HepG2 (cell line): ENCODE results near the gene TTC31. TPM values are rescaled to one million over a fixed set of nuclear protein-coding genes. Genes with fewer than 3 reads are reported as not detected.

Experiments used
- ELF4 ChIP-seq: sonication (generic); formaldehyde crosslinking; IDR thresholded peaks from 2 replicates; pipeline ENCODE4 v1.5.0; 2020; ENCODE audit warnings: missing genetic modification reagents, mild to moderate bottlenecking, moderate library complexity, borderline replicate concordance
- EP300 ChIP-seq, 3 experiments: sonication (generic) in 1 of 3; formaldehyde crosslinking in 1 of 3; IDR thresholded peaks; 2 replicates each; pipeline versions ENCODE4 v1.5.1 to v1.6.1; 2011 to 2020; ENCODE audit warnings: low read depth in 2 of 3, low read length in 2 of 3, borderline replicate concordance in 1 of 3, improper control_type of control experiment in 1 of 3, mild to moderate bottlenecking in 1 of 3, missing genetic modification reagents in 1 of 3, moderate library complexity in 1 of 3
- ESRRA ChIP-seq: sonication (generic); formaldehyde crosslinking; IDR thresholded peaks from 2 replicates; pipeline ENCODE4 v1.5.1; 2020; ENCODE audit warnings: mild to moderate bottlenecking, low read depth, missing genetic modification reagents
- GATAD2A ChIP-seq: IDR thresholded peaks from 2 replicates; pipeline ENCODE4 v1.6.1; 2016
- ISX ChIP-seq: sonication (generic); formaldehyde crosslinking; conservative IDR thresholded peaks from 2 replicates; pipeline ENCODE4 v1.5.0; 2020; ENCODE audit warnings: missing genetic modification reagents
- MEF2D ChIP-seq: sonication (generic); formaldehyde crosslinking; IDR thresholded peaks from 2 replicates; pipeline ENCODE4 v1.5.1; 2020; ENCODE audit warnings: mild to moderate bottlenecking, missing genetic modification reagents
- MEIS1 ChIP-seq: sonication (generic); formaldehyde crosslinking; IDR thresholded peaks from 2 replicates; pipeline ENCODE4 v1.9.0; 2021; ENCODE audit warnings: mild to moderate bottlenecking, missing genetic modification reagents, moderate library complexity, borderline replicate concordance
- MTA3 ChIP-seq: sonication (generic); formaldehyde crosslinking; IDR thresholded peaks from 2 replicates; pipeline ENCODE4 v1.4.0; 2020; ENCODE audit warnings: missing genetic modification reagents
- PAWR ChIP-seq: sonication (generic); formaldehyde crosslinking; IDR thresholded peaks from 2 replicates; pipeline ENCODE4 v1.4.0; 2020; ENCODE audit warnings: missing genetic modification reagents, mild to moderate bottlenecking, borderline replicate concordance
- RFX3 ChIP-seq: IDR thresholded peaks from 2 replicates; pipeline ENCODE4 v1.6.1; 2016; ENCODE audit warnings: missing biosample characterization, missing genetic modification reagents
- SP5 ChIP-seq: IDR thresholded peaks from 2 replicates; pipeline ENCODE4 v1.6.1; 2016; ENCODE audit warnings: low read depth, borderline replicate concordance
- ZFP37 ChIP-seq: sonication (generic); formaldehyde crosslinking; IDR thresholded peaks from 2 replicates; pipeline ENCODE4 v1.4.0; 2020; ENCODE audit warnings: missing genetic modification reagents, borderline replicate concordance
- ZNF124 ChIP-seq: sonication (generic); formaldehyde crosslinking; IDR thresholded peaks from 2 replicates; pipeline ENCODE4 v1.4.0; 2020; ENCODE audit warnings: missing genetic modification reagents
- ZNF232 ChIP-seq: sonication (generic); formaldehyde crosslinking; IDR thresholded peaks from 2 replicates; pipeline ENCODE4 v1.4.0; 2020; ENCODE audit warnings: missing genetic modification reagents, borderline replicate concordance
- ZNF317 ChIP-seq: sonication (generic); formaldehyde crosslinking; IDR thresholded peaks from 2 replicates; pipeline ENCODE4 v1.5.0; 2020; ENCODE audit warnings: mild to moderate bottlenecking, missing genetic modification reagents
- ZNF782 ChIP-seq: sonication (generic); formaldehyde crosslinking; IDR thresholded peaks from 2 replicates; pipeline ENCODE4 v1.4.0; 2020; ENCODE audit warnings: missing genetic modification reagents, mild to moderate bottlenecking, borderline replicate concordance
- ZNF883 ChIP-seq: sonication (generic); formaldehyde crosslinking; IDR thresholded peaks from 2 replicates; pipeline ENCODE4 v1.5.1; 2020; ENCODE audit warnings: mild to moderate bottlenecking, missing genetic modification reagents; ENCODE audit errors: not compliant biosample characterization
- polyA plus RNA-seq, 8 experiments: library from polyadenylated mRNA; depleted of rRNA in 3 of 8; stranded (reverse) in 7 of 8; unstranded in 1 of 8; fragments of >200 nt; fragmentation: Illumina TruSeq in 4 of 8; extraction: Trizol in 4 of 8; gene quantifications; 2 replicates each; pipeline versions ENCODE4 v1.2.1 to v1.2.3, GENCODE V29; 2011 to 2016; ENCODE audit warnings: low read depth in 4 of 8, missing spikeins in 1 of 8, mixed read lengths in 1 of 8; ENCODE audit not compliant: insufficient read depth in 1 of 8
- total RNA-seq, 5 experiments: library from RNA; depleted of rRNA; stranded (reverse); fragments of >200 nt; fragmentation: Illumina TruSeq; extraction: Trizol; gene quantifications; 2 replicates each; pipeline ENCODE4 v1.2.3, GENCODE V29; 2016; ENCODE audit warnings: low read depth in 1 of 5
- TF ChIP-seq, protein P1 (sequence below): sonication (generic); formaldehyde crosslinking; IDR thresholded peaks from 2 replicates; pipeline ENCODE4 v1.4.0; 2020; ENCODE audit warnings: low read depth, missing genetic modification reagents
- TF ChIP-seq, protein P2 (sequence below): sonication (generic); formaldehyde crosslinking; IDR thresholded peaks from 2 replicates; pipeline ENCODE4 v1.4.0; 2020; ENCODE audit warnings: missing genetic modification reagents, borderline replicate concordance
- TF ChIP-seq, protein P3 (sequence below): sonication (generic); formaldehyde crosslinking; IDR thresholded peaks from 2 replicates; pipeline ENCODE4 v1.4.0; 2020; ENCODE audit warnings: missing genetic modification reagents

Gene TTC31
- total and polyA plus RNA-seq, 2 of the 13 experiments (the other 11 are each of a cell fraction or from before 2014, with no cell fraction given): 28.3 to 39.5 TPM

DNA sequence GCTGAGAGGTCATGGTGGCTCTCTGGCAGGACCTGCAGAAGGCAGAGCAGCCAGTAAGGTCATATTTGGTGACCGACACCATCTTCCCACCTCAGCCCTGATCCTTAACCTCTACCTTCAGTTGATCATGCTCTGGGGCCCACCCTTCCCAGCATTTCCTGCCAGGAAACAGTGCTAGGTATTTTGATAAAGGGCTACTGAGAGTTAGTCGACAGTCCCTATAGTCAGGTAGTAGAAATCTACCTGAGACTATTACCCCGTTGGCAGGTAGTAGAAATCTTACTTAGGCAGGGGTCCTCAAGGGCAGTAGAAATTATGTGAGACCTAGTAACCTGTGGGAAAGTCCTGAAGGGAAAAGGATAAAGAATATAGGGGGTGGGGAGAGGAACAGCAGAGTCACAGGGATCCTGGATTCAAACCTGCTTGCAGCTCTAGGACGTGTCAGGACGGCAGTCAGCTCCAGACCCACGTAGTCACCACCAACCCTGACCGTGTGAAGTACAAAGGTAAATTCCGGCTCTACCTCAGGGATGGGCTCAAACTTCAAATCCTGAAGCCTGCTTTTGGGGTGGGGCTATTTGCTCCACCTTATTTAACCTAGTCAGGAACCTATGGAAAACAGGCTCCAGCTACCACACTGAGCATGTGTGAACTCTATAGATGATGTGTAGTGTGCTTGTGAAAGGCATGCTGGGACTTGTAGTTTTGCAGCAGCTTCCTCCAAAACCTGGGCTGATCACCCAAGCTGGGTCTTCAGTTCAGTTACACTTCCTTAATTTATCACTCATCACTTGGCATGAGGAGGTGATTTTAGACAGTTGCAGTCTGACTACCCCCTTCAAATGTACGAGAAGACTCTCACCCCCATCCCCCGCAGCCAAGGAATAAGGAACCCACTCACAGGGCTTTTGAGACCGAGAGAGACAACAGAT is 43.1 kb downstream of the TTC31 start, which contains the start of gene DQX1 (continued):
- TF ChIP-seq, protein P1, sequence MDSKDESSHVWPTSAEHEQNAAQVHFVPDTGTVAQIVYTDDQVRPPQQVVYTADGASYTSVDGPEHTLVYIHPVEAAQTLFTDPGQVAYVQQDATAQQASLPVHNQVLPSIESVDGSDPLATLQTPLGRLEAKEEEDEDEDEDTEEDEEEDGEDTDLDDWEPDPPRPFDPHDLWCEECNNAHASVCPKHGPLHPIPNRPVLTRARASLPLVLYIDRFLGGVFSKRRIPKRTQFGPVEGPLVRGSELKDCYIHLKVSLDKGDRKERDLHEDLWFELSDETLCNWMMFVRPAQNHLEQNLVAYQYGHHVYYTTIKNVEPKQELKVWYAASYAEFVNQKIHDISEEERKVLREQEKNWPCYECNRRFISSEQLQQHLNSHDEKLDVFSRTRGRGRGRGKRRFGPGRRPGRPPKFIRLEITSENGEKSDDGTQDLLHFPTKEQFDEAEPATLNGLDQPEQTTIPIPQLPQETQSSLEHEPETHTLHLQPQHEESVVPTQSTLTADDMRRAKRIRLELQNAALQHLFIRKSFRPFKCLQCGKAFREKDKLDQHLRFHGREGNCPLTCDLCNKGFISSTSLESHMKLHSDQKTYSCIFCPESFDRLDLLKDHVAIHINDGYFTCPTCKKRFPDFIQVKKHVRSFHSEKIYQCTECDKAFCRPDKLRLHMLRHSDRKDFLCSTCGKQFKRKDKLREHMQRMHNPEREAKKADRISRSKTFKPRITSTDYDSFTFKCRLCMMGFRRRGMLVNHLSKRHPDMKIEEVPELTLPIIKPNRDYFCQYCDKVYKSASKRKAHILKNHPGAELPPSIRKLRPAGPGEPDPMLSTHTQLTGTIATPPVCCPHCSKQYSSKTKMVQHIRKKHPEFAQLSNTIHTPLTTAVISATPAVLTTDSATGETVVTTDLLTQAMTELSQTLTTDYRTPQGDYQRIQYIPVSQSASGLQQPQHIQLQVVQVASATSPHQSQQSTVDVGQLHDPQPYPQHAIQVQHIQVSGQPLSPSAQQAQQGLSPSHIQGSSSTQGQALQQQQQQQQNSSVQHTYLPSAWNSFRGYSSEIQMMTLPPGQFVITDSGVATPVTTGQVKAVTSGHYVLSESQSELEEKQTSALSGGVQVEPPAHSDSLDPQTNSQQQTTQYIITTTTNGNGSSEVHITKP (CRISPR knock-in tag): peak; percentile 43; the same call in 1 of the 2 replicates
- TF ChIP-seq, protein P2, sequence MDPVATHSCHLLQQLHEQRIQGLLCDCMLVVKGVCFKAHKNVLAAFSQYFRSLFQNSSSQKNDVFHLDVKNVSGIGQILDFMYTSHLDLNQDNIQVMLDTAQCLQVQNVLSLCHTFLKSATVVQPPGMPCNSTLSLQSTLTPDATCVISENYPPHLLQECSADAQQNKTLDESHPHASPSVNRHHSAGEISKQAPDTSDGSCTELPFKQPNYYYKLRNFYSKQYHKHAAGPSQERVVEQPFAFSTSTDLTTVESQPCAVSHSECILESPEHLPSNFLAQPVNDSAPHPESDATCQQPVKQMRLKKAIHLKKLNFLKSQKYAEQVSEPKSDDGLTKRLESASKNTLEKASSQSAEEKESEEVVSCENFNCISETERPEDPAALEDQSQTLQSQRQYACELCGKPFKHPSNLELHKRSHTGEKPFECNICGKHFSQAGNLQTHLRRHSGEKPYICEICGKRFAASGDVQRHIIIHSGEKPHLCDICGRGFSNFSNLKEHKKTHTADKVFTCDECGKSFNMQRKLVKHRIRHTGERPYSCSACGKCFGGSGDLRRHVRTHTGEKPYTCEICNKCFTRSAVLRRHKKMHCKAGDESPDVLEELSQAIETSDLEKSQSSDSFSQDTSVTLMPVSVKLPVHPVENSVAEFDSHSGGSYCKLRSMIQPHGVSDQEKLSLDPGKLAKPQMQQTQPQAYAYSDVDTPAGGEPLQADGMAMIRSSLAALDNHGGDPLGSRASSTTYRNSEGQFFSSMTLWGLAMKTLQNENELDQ: no peak
- TF ChIP-seq ZNF883 (CRISPR knock-in tag) (peak; percentile 54), PAWR (CRISPR knock-in tag) (no peak), ESRRA (CRISPR knock-in tag) (peak; percentile 53; the same call in 1 of the 2 replicates), EP300 (IDR thresholded peaks at IDR 0.05; ENCODE audit: low read depth in 2 of 2, low read length in 2 of 2) (peak; percentile 25 to 73; a peak in 2 of 4 replicates), EP300 (CRISPR knock-in tag; IDR thresholded peaks at IDR 0.05; ENCODE audit: borderline replicate concordance) (0 out of 2 replicates have a peak, but pooled peaks have one; percentile 22), ZNF124 (CRISPR knock-in tag) (peak; percentile 84; the same call in 1 of the 2 replicates), ZNF232 (CRISPR knock-in tag) (0 out of 2 replicates have a peak, but pooled peaks have one; percentile 65), ZNF782 (CRISPR knock-in tag) (no peak), ISX (CRISPR knock-in tag) (no peak), ZFP37 (CRISPR knock-in tag) (0 out of 2 replicates have a peak, but pooled peaks have one; percentile 70), MEF2D (CRISPR knock-in tag) (peak; percentile 64; the same call in 1 of the 2 replicates), ELF4 (CRISPR knock-in tag) (peak; percentile 90), SP5 (CRISPR knock-in tag) (0 out of 2 replicates have a peak, but pooled peaks have one; percentile 30), ZNF317 (CRISPR knock-in tag) (peak; percentile 100), RFX3 (CRISPR knock-in tag) (no peak), MTA3 (CRISPR knock-in tag) (no peak), MEIS1 (no peak), GATAD2A (CRISPR knock-in tag) (peak; percentile 62)
- TF ChIP-seq, protein P3, sequence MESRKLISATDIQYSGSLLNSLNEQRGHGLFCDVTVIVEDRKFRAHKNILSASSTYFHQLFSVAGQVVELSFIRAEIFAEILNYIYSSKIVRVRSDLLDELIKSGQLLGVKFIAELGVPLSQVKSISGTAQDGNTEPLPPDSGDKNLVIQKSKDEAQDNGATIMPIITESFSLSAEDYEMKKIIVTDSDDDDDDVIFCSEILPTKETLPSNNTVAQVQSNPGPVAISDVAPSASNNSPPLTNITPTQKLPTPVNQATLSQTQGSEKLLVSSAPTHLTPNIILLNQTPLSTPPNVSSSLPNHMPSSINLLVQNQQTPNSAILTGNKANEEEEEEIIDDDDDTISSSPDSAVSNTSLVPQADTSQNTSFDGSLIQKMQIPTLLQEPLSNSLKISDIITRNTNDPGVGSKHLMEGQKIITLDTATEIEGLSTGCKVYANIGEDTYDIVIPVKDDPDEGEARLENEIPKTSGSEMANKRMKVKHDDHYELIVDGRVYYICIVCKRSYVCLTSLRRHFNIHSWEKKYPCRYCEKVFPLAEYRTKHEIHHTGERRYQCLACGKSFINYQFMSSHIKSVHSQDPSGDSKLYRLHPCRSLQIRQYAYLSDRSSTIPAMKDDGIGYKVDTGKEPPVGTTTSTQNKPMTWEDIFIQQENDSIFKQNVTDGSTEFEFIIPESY (CRISPR knock-in tag): peak; percentile 13; the same call in 1 of the 2 replicates
